Stomach smooth muscle (tissue), 2 donors: ENCODE data around the gene FUNDC2.

Experiments used
- H3K27ac ChIP-seq: one replicate; pipeline ENCODE4 v1.7.0; 2013; ENCODE audit warnings: mild to moderate bottlenecking, low read length, inconsistent platforms
- H3K27me3 ChIP-seq, 2 donors: one replicate each; pipeline ENCODE4 v1.7.0; 2013; ENCODE audit warnings: low read length in 2 of 2; ENCODE audit not compliant: insufficient read depth in 2 of 2, control insufficient read depth in 1 of 2
- H3K36me3 ChIP-seq, 2 donors: one replicate each; pipeline ENCODE4 v1.7.0; 2013; ENCODE audit warnings: low read length in 2 of 2; ENCODE audit not compliant: control insufficient read depth in 2 of 2, insufficient read depth in 2 of 2
- H3K4me1 ChIP-seq: one replicate; pipeline ENCODE4 v1.7.0; 2013; ENCODE audit warnings: low read length; ENCODE audit not compliant: control insufficient read depth, insufficient read depth
- H3K4me3 ChIP-seq, 2 donors: one replicate each; pipeline ENCODE4 v1.7.0; 2013; ENCODE audit warnings: low read length in 2 of 2
- H3K9ac ChIP-seq, 2 donors: one replicate each; pipeline ENCODE4 v1.7.0; 2013; ENCODE audit warnings: low read length in 2 of 2, mild to moderate bottlenecking in 1 of 2
- H3K9me3 ChIP-seq, 2 donors: one replicate each; pipeline ENCODE4 v1.7.0; 2013; ENCODE audit warnings: low read length in 2 of 2; ENCODE audit not compliant: control insufficient read depth in 2 of 2
- donor health status: healthy.
- donor health status: Pancreatic carcinoma.

Gene FUNDC2, protein sequence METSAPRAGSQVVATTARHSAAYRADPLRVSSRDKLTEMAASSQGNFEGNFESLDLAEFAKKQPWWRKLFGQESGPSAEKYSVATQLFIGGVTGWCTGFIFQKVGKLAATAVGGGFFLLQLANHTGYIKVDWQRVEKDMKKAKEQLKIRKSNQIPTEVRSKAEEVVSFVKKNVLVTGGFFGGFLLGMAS

DNA sequence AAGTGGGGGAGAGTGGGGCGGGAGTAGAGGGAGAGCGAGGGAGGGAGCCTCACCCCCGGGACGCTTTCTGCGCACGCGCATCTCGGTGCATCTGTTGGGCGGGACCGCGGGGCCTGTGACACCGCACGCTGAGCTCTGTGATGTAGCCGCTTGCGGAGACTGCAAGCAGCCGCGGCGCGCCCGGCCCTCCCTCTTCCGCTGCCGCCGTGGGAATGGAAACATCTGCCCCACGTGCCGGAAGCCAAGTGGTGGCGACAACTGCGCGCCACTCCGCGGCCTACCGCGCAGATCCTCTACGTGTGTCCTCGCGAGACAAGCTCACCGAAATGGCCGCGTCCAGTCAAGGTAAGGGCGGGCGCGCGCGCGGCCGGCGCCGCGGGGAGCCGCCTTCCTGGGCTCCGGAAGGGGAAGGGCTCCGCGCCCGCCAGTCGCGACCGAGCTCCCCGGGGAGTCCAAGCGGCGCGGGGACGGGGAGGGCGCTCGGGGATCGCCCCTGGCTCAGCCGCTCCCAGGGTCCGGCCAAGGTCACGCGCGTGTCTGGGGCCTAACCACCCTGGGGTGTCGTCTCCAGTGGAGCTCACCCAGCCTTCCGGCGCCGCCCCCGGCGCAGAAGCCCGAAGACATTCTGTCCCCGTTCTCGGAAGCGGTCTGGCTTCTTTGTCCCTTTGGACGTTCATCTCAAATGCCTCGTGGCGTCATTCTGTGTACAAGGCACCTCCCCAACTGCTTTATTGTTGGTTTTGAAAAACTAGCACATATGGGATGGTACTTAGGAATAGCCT is at the start of gene FUNDC2:
TSS of gene FUNDC2 (plus strand) at position 118 of the 782 bp plus-strand sequence. CDS start at position 213, 95 bp downstream.
- Histone ChIP-seq H3K9ac (peak within 1 kb of the TSS; percentile 89 to 98), H3K27me3 (no peaks in the 10 kb centered on the region), H3K4me1 (peaks cover 10% of the 10 kb centered on the region), H3K9me3 (no peaks in the 10 kb centered on the region), H3K4me3 (peak within 1 kb of the TSS; percentile 80 to 88), H3K36me3 (no peaks in the 10 kb centered on the region), H3K27ac (peak within 1 kb of the TSS; percentile 94)

DNA sequence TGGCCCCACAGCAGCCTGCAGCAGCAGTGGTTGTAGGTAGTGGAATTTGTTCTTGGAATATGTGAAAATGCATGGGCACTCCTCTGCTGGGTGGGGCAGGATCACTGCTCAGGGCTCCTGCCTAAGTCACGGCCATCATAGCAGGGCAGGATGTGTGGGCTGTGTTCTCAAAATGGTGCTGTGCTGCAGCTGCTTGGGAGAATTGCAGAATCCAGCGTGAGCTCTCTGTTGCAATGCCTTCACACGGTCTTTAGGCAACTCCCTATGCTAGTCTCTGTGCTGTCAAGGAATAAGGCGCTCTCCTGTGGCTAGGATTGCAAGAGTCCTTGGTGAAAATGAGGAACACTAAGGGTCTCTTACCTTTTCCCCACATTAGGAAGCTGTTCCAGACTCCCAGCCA is 47.0 kb upstream of the FUNDC2 start:
- Histone ChIP-seq H3K27me3 (no peaks in the 10 kb centered on the region), H3K4me3 (no peak overlapping the region), H3K9ac (no peak overlapping the region), H3K27ac (no peak overlapping the region), H3K36me3 (no peaks in the 10 kb centered on the region), H3K4me1 (peaks cover 3% of the 10 kb centered on the region), H3K9me3 (no peaks in the 10 kb centered on the region)

DNA sequence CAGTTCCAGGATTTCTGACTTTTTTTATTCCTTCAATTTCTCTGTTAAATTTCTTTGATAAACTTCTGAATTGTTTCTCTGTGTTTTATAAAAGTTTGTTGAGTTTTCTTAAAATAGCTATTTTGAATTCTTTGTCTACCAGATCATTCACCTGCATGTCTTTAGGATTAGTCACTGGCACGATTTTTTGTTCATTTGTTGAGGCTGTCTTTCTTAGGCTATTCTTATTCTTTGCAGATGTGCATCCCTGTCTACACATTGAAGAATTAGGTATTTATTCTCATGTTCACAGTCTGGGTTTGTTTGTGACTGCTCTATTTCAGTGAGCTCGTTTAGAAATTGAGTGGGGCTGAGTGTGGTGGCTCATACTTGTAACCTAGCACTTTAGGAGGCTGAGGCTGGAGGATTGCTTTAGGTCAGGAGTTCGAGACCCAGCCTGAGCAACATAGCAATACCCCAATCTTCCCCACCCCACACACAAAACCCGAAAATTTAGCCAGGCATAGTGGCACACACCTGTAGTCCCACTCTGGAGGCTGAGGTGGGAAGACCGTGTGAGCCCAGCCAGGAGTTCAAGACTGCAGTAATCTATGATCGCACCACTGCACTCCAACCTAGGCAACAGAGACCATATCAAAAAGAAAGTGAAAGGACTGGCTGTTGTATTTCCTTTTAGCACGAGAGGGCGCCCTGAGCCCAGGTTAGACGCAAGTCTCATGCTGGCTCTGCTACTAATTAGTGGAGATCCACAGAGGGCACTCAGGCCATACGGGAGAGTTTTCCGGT is 46.1 kb upstream of the FUNDC2 start:
- Histone ChIP-seq H3K36me3 (no peaks in the 10 kb centered on the region), H3K27me3 (no peaks in the 10 kb centered on the region), H3K27ac (no peak overlapping the region), H3K4me1 (peaks cover 3% of the 10 kb centered on the region), H3K9me3 (no peaks in the 10 kb centered on the region), H3K9ac (peak overlapping the region; percentile 29 to 60), H3K4me3 (peak overlapping the region; percentile 64 to 73)

DNA sequence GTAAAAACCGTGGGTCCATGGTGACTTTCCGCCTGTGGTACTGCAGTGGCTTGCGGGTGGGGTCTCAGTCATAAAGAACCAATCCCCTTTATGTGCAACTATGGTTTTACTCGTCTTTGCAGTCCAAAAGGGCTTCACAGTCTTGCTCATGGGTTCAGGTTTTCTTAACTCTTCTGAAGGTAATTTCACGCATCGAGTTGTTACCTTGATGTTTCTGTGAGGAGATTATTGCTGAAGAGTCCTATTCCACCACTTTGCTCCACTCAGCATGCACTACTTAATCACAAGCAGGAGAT is 45.6 kb upstream of the FUNDC2 start:
- H3K4me3 ChIP-seq = peak overlapping the region; percentile 64 to 73
- no peak overlapping the region for H3K27ac ChIP-seq
- no peaks in the 10 kb centered on the region for H3K9me3 ChIP-seq
- H3K9ac ChIP-seq = no peak overlapping the region
- H3K36me3 ChIP-seq = no peaks in the 10 kb centered on the region
- H3K4me1 ChIP-seq = peaks cover 3% of the 10 kb centered on the region
- H3K27me3 ChIP-seq = no peaks in the 10 kb centered on the region

DNA sequence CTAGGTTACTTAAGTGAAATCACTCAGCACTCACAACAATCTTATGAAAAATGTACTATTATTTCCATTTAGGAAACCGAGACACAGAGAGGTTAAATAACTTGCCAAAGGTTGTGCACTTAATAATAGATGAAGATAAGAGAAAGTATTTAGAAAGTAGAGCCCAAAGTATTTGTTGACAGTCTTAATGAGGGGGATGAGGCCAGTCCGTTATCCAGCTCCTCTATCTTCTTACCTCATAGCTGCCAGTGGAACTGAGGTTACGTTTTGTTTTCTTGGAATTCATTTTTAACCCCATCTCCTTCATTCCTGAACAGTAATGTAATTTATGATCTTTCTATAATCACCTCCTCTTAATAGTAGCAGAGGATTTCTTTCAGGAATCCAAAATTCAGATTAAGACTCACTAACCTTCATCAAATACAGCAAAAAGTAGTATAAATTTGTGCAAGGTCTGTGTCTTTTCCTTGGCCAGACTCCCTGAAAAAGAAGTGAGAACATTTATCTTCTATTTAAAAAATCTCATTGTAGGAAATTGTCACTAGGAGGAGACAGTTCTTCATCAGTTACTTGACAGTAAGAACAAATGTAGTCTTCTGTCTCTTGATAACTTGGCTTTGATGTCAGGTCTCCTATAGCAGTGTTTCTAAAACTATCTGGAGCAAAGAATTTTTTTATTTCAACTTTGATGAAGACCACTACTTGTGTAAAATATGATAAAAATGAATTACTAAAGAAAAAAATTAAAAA is 39.6 kb upstream of the FUNDC2 start:
- Histone ChIP-seq H3K27me3 (no peaks in the 10 kb centered on the region), H3K36me3 (no peaks in the 10 kb centered on the region), H3K4me1 (no peaks in the 10 kb centered on the region), H3K9me3 (no peaks in the 10 kb centered on the region), H3K9ac (no peak overlapping the region), H3K4me3 (no peak overlapping the region), H3K27ac (no peak overlapping the region)

DNA sequence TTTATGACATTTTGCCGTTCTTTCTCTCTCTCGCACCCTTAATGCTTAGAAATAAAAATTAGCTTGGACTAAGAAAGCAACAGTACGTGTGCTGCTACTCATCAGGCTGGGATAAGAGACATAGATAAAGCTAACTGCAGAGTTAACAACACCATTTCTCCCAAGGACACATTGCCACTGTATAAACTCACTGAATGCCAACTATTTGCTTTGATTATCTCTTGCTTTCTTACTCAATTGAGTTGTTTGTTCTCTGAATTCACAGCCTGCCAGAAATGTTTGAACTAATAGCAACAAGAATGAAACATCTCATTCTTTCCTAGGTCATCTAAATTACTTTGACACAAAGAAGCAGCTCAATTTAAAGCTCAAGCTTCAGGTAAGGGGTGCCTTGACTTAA is 38.7 kb upstream of the FUNDC2 start:
- no peaks in the 10 kb centered on the region for H3K27me3 ChIP-seq
- H3K4me3 ChIP-seq = no peak overlapping the region
- no peaks in the 10 kb centered on the region for H3K4me1 ChIP-seq
- H3K9me3 ChIP-seq = no peaks in the 10 kb centered on the region
- no peaks in the 10 kb centered on the region for H3K36me3 ChIP-seq
- H3K9ac ChIP-seq = no peak overlapping the region
- H3K27ac ChIP-seq = no peak overlapping the region

DNA sequence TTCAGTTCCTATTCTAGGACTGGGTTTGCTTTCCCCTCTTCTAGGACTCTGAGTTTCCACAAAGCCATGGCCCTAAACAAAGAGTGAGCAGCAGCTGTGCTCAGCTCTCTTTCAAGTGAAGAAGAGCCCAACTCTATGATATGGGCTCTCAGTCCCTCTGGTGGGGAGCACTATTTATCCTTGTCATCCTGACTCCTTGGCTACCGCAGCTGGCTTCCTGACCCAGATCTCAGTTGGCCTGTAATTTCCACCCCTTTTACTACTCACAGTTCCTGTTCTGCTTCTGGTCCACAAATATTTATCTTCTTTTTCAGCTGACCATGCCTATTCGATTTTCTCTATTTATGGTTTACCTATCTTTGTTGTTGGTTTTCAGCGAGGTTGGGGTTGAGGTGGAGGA is 37.9 kb upstream of the FUNDC2 start:
- Histone ChIP-seq H3K27ac (no peak overlapping the region), H3K36me3 (no peaks in the 10 kb centered on the region), H3K9me3 (no peaks in the 10 kb centered on the region), H3K9ac (no peak overlapping the region), H3K27me3 (no peaks in the 10 kb centered on the region), H3K4me1 (no peaks in the 10 kb centered on the region), H3K4me3 (no peak overlapping the region)

DNA sequence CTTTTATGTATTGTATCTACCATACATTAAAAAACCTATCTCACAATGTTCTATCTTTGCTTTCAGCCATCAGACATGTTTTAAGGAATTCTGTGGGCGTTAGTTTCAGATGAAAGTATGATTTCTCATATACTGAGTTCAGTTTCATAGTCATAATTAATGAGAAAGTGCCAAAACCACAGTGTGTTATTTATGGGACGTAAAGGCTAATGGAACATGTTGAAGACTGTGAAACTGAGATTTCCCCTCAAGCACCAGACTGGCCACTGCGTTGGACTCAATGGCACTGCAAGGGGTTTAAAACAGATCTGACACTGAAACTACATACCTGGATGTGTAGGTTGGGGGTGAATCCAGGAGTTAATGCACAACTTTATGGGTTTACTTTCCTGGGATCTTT is 36.1 kb upstream of the FUNDC2 start:
- H3K36me3 ChIP-seq = no peaks in the 10 kb centered on the region
- H3K27me3 ChIP-seq = no peaks in the 10 kb centered on the region
- H3K27ac ChIP-seq = no peak overlapping the region
- H3K4me1 ChIP-seq = no peaks in the 10 kb centered on the region
- H3K9ac ChIP-seq = no peak overlapping the region
- H3K9me3 ChIP-seq = no peaks in the 10 kb centered on the region
- H3K4me3 ChIP-seq = no peak overlapping the region

DNA sequence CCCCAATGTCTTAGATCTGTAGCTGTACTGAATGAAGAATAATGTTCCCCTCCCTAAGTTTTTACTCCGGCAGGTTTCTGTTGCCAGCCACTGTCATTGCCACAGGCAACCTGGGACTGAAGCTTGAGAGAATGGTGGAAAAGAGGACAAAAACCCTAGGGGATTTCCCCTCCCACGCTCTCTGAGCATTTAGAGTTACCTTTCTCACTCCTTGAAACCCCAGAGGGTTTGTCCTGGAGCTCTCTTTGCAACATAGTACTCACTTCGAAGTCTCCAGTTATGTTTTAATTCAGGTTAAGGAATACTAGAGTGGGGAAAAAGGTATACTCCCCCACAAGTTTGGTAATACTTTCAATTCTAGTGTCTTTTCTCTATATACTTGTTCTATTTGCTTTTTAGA is 35.6 kb upstream of the FUNDC2 start:
- H3K36me3 ChIP-seq = no peaks in the 10 kb centered on the region
- H3K27ac ChIP-seq = no peak overlapping the region
- no peaks in the 10 kb centered on the region for H3K27me3 ChIP-seq
- no peak overlapping the region for H3K9ac ChIP-seq
- H3K4me3 ChIP-seq = no peak overlapping the region
- H3K9me3 ChIP-seq = no peaks in the 10 kb centered on the region
- H3K4me1 ChIP-seq = no peaks in the 10 kb centered on the region

DNA sequence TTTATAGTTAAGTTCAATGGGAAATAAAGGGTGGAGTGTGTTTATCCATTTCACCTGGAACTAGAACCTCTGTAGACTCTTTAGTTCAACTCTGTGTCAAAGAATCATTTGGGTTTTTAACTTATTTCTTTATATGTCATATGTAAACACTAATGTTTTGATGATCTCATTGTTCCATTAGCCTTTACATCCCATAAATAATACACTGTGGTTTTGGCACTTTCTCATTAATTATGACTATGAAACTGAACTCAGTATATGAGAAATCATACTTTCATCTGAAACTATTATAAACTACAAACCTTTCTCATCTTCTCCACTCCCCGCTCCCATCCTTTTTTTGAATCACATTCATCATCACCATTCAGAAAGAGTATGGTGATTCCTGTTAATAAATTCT is 35.2 kb upstream of the FUNDC2 start:
- H3K27ac ChIP-seq = no peak overlapping the region

More for the DNA sequence above, 35.2 kb upstream of the FUNDC2 start:
- no peaks in the 10 kb centered on the region for H3K27me3 ChIP-seq
- H3K9ac ChIP-seq = no peak overlapping the region
- H3K4me3 ChIP-seq = no peak overlapping the region
- H3K9me3 ChIP-seq = no peaks in the 10 kb centered on the region
- H3K36me3 ChIP-seq = no peaks in the 10 kb centered on the region
- no peaks in the 10 kb centered on the region for H3K4me1 ChIP-seq
